ENCODE results near the gene ZBTB7A. TPM values are rescaled to one million over a fixed set of nuclear protein-coding genes. Genes with fewer than 3 reads are reported as not detected.

Gene ZBTB7A
- 13.3 to 25.2 TPM (median 22.1 TPM) in 5 replicates for total RNA-seq (2022; extraction: Qiagen RNA extraction)

GRCh38 chr19:4066682-4067395 lies at the start of gene ZBTB7A:
Gene ZBTB7A (minus strand): TSS chr19:4066899. CDS start chr19:4055232, 11,667 bp downstream.

GRCh38 chr19:4007021-4007835 lies 59.5 kb downstream of the ZBTB7A start, which contains the start of gene PIAS4:
Gene PIAS4 (plus strand): TSS chr19:4007736. CDS start chr19:4007761, 25 bp downstream.

Other genes with a start within 250 kb of the ZBTB7A start
- not detected in 5 replicates for gene ZFR2, start 197.9 kb downstream of the ZBTB7A start, total RNA-seq (2022; extraction: Qiagen RNA extraction)
- gene ATCAY, start 186.2 kb downstream of the ZBTB7A start, total RNA-seq (2022; extraction: Qiagen RNA extraction), result 0.03 to 0.16 TPM (median 0.11 TPM) in 5 replicates
- gene NMRK2, start 133.8 kb downstream of the ZBTB7A start, total RNA-seq (2022; extraction: Qiagen RNA extraction), result not detected in 5 replicates
- gene DAPK3, start 95.8 kb downstream of the ZBTB7A start, total RNA-seq (2022; extraction: Qiagen RNA extraction), result 42.5 to 44.8 TPM (median 44.2 TPM) in 5 replicates
- 792 to 1,097 TPM (median 1,030 TPM) in 5 replicates for gene EEF2, start 81.4 kb downstream of the ZBTB7A start, total RNA-seq (2022; extraction: Qiagen RNA extraction)
- 13.9 to 19.5 TPM (median 15.7 TPM) in 5 replicates for gene PIAS4, start 59.2 kb downstream of the ZBTB7A start, total RNA-seq (2022; extraction: Qiagen RNA extraction)
- 120 to 184 TPM (median 158 TPM) in 5 replicates for gene MAP2K2, start 57.2 kb upstream of the ZBTB7A start, total RNA-seq (2022; extraction: Qiagen RNA extraction)
- gene CREB3L3, start 86.7 kb upstream of the ZBTB7A start, total RNA-seq (2022; extraction: Qiagen RNA extraction), result 0.06 to 0.14 TPM (median 0.09 TPM) in 4 of 5 replicates, not detected in the other
- 27.3 to 40.0 TPM (median 35.1 TPM) in 5 replicates for gene SIRT6, start 115.7 kb upstream of the ZBTB7A start, total RNA-seq (2022; extraction: Qiagen RNA extraction)
- 0.08 to 0.23 TPM (median 0.20 TPM) in 5 replicates for gene ANKRD24, start 115.8 kb upstream of the ZBTB7A start, total RNA-seq (2022; extraction: Qiagen RNA extraction)
- gene EBI3, start 162.6 kb upstream of the ZBTB7A start, total RNA-seq (2022; extraction: Qiagen RNA extraction), result 2.8 to 4.4 TPM (median 3.3 TPM) in 5 replicates
- gene YJU2, start 180.2 kb upstream of the ZBTB7A start, total RNA-seq (2022; extraction: Qiagen RNA extraction), result 18.1 to 21.7 TPM (median 18.9 TPM) in 5 replicates
- 0.07 TPM in 1 of 5 replicates, not detected in the others for gene SHD, start 212.4 kb upstream of the ZBTB7A start, total RNA-seq (2022; extraction: Qiagen RNA extraction)
- not detected in 5 replicates for gene TMIGD2, start 235.5 kb upstream of the ZBTB7A start, total RNA-seq (2022; extraction: Qiagen RNA extraction)
- gene FSD1, start 237.7 kb upstream of the ZBTB7A start, total RNA-seq (2022; extraction: Qiagen RNA extraction), result 7.4 to 9.3 TPM (median 8.8 TPM) in 5 replicates

All from A549 treated with Mapracorat at 1 μM for 4 hours (cell line).